HepG2 (cell line): ENCODE data around the gene TENT4B. TPM values are rescaled to one million over a fixed set of nuclear protein-coding genes. Genes with fewer than 3 reads are reported as not detected.
A peak's percentile ranks its signal among the peaks of the same experiment; 100 is the strongest.

Experiments used
- ARNT2 ChIP-seq: sonication (generic); formaldehyde crosslinking; IDR thresholded peaks from 2 replicates; pipeline ENCODE4 v1.8.0; 2022; ENCODE audit warnings: mild to moderate bottlenecking, low read depth, missing genetic modification reagents, moderate library complexity
- CBX5 ChIP-seq: sonication (generic); formaldehyde crosslinking; IDR thresholded peaks from 2 replicates; pipeline ENCODE4 v1.4.0; 2020; ENCODE audit warnings: missing genetic modification reagents, borderline replicate concordance
- ETV5 ChIP-seq: IDR thresholded peaks from 2 replicates; pipeline ENCODE4 v1.6.1; 2018; ENCODE audit warnings: missing biosample characterization, missing genetic modification reagents, inconsistent platforms, borderline replicate concordance
- HOXA3 ChIP-seq: sonication (generic); formaldehyde crosslinking; IDR thresholded peaks from 2 replicates; pipeline ENCODE4 v1.5.0; 2020; ENCODE audit warnings: missing genetic modification reagents
- KLF11 ChIP-seq: IDR thresholded peaks from 2 replicates; pipeline ENCODE4 v1.6.1; 2016; ENCODE audit warnings: missing compliant biosample characterization
- MED1 ChIP-seq: sonication (generic); formaldehyde crosslinking; IDR thresholded peaks from 2 replicates; pipeline ENCODE4 v1.4.0; 2020; ENCODE audit warnings: missing genetic modification reagents
- MIXL1 ChIP-seq: IDR thresholded peaks from 2 replicates; pipeline ENCODE4 v1.6.1; 2016
- ZMYM4 ChIP-seq: sonication (generic); formaldehyde crosslinking; IDR thresholded peaks from 2 replicates; pipeline ENCODE4 v1.8.1; 2023; ENCODE audit warnings: mild to moderate bottlenecking, missing genetic modification reagents
- ZNF12 ChIP-seq: sonication (generic); formaldehyde crosslinking; IDR thresholded peaks from 2 replicates; pipeline ENCODE4 v1.5.0; 2020; ENCODE audit warnings: missing genetic modification reagents
- ZNF468 ChIP-seq: sonication (generic); formaldehyde crosslinking; IDR thresholded peaks from 2 replicates; pipeline ENCODE4 v1.8.0; 2022; ENCODE audit warnings: mild to moderate bottlenecking, moderate library complexity, missing genetic modification reagents
- ZNF556 ChIP-seq: sonication (generic); formaldehyde crosslinking; IDR thresholded peaks from 2 replicates; pipeline ENCODE4 v1.4.0; 2020; ENCODE audit warnings: mild to moderate bottlenecking, missing genetic modification reagents, borderline replicate concordance
- ZSCAN21 ChIP-seq: sonication (generic); formaldehyde crosslinking; IDR thresholded peaks from 2 replicates; pipeline ENCODE4 v1.8.0; 2022; ENCODE audit warnings: mild to moderate bottlenecking, missing genetic modification reagents, moderate library complexity, borderline replicate concordance
- ZSCAN29 ChIP-seq: sonication (generic); formaldehyde crosslinking; conservative IDR thresholded peaks from 2 replicates; pipeline ENCODE4 v1.4.0; 2020; ENCODE audit warnings: mild to moderate bottlenecking, missing genetic modification reagents
- ZSCAN9 ChIP-seq: IDR thresholded peaks from 2 replicates; pipeline ENCODE4 v1.6.1; 2016; ENCODE audit warnings: borderline replicate concordance
- polyA plus RNA-seq, 8 experiments: library from polyadenylated mRNA; depleted of rRNA in 3 of 8; stranded (reverse) in 7 of 8; unstranded in 1 of 8; fragments of >200 nt; fragmentation: Illumina TruSeq in 4 of 8; extraction: Trizol in 4 of 8; gene quantifications; 2 replicates each; pipeline versions ENCODE4 v1.2.1 to v1.2.3, GENCODE V29; 2011 to 2016; ENCODE audit warnings: low read depth in 4 of 8, missing spikeins in 1 of 8, mixed read lengths in 1 of 8; ENCODE audit not compliant: insufficient read depth in 1 of 8
- total RNA-seq, 5 experiments: library from RNA; depleted of rRNA; stranded (reverse); fragments of >200 nt; fragmentation: Illumina TruSeq; extraction: Trizol; gene quantifications; 2 replicates each; pipeline ENCODE4 v1.2.3, GENCODE V29; 2016; ENCODE audit warnings: low read depth in 1 of 5
- TF ChIP-seq, protein P1 (sequence below): sonication (generic); formaldehyde crosslinking; IDR thresholded peaks from 2 replicates; pipeline ENCODE4 v1.4.0; 2020; ENCODE audit warnings: missing genetic modification reagents
- TF ChIP-seq, protein P2 (sequence below): sonication (generic); formaldehyde crosslinking; IDR thresholded peaks from 2 replicates; pipeline ENCODE4 v1.8.0; 2022; ENCODE audit warnings: missing genetic modification reagents, mild to moderate bottlenecking, inconsistent platforms, borderline replicate concordance
- TF ChIP-seq, protein P3 (sequence below): sonication (generic); formaldehyde crosslinking; IDR thresholded peaks from 2 replicates; pipeline ENCODE4 v1.4.0; 2020; ENCODE audit warnings: mild to moderate bottlenecking, missing genetic modification reagents, borderline replicate concordance
- TF ChIP-seq, protein P4 (sequence below): sonication (generic); formaldehyde crosslinking; IDR thresholded peaks from 2 replicates; pipeline ENCODE4 v1.4.0; 2020; ENCODE audit warnings: missing genetic modification reagents, mild to moderate bottlenecking, borderline replicate concordance

The TENT4B gene
- total and polyA plus RNA-seq, 2 of the 13 experiments (the other 11 are each of a cell fraction or from before 2014, with no cell fraction given) = 15.0 to 32.8 TPM

DNA sequence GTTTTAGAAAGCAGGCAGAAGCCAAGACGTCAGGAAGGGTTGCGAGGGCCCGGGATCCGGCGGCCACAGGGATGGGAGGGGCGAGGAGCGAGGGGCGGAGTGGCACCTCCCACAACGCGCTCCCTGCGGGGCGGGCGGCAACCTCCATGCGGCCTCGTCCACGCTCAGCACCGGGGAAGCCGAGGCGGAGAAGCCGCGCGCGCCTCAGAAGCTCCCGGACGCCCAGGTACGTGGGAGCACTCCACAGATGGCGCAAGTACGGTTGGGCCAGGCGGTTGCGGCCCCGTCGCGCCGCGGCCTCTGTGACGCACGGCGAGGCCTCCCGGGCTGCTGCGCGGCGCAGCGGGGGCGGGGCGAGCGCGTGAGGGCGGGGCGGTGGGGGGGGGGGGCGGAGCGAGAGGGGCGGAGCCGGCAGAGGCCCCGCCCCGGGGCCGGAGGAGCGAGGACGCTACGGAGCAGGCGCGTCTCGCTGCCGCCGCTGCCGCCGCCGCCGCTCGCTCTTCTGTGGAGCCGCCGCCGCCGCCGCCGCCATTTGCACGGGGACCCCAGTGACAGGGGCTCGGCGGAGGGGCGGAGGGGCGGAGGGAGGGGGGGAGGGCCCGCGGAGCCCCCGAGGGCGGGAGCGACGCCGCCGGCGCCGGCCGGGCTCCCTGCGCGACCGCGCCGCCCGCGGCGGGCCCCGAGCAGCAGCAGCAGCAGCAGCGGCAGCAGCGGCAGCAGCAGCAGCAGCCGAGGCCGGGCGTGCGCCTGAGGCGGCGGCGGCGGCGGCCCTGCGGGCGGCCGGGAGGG, at the start of gene TENT4B (continued):
- TF ChIP-seq ZSCAN9 (CRISPR knock-in tag) = peak; percentile 65; the same call in 1 of the 2 replicates
- no peak for TF ChIP-seq ZSCAN29 (CRISPR knock-in tag)
- no peak for TF ChIP-seq ZNF12 (CRISPR knock-in tag)
- TF ChIP-seq ETV5 (CRISPR knock-in tag) = peak; percentile 49
- TF ChIP-seq KLF11 (CRISPR knock-in tag) = no peak
- TF ChIP-seq ZSCAN21 = peak; percentile 98
- peak; percentile 85 for TF ChIP-seq HOXA3 (CRISPR knock-in tag)
- TF ChIP-seq, protein P1, sequence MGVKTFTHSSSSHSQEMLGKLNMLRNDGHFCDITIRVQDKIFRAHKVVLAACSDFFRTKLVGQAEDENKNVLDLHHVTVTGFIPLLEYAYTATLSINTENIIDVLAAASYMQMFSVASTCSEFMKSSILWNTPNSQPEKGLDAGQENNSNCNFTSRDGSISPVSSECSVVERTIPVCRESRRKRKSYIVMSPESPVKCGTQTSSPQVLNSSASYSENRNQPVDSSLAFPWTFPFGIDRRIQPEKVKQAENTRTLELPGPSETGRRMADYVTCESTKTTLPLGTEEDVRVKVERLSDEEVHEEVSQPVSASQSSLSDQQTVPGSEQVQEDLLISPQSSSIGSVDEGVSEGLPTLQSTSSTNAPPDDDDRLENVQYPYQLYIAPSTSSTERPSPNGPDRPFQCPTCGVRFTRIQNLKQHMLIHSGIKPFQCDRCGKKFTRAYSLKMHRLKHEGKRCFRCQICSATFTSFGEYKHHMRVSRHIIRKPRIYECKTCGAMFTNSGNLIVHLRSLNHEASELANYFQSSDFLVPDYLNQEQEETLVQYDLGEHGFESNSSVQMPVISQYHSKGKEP (CRISPR knock-in tag) = peak; percentile 43; the same call in 1 of the 2 replicates
- peak; percentile 70; the same call in 1 of the 2 replicates for TF ChIP-seq ZNF556 (CRISPR knock-in tag)
- TF ChIP-seq, protein P2, sequence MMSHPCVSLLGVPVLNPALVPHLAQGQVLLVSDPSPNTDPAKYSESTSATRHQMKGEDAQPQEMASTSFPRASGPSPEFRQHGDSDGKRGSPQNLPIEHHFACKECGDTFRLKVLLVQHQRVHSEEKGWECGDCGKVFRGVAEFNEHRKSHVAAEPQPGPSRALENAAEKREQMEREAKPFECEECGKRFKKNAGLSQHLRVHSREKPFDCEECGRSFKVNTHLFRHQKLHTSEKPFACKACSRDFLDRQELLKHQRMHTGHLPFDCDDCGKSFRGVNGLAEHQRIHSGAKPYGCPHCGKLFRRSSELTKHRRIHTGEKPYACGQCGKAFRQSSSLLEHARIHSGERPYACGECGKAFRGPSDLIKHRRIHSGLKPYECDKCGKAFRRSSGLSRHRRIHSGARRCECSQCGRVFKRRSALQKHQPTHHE = peak; percentile 45; the same call in 1 of the 2 replicates
- TF ChIP-seq ZMYM4 (CRISPR knock-in tag) = peak; percentile 71
- TF ChIP-seq ZNF468 (CRISPR knock-in tag) = no peak
- TF ChIP-seq, protein P3, sequence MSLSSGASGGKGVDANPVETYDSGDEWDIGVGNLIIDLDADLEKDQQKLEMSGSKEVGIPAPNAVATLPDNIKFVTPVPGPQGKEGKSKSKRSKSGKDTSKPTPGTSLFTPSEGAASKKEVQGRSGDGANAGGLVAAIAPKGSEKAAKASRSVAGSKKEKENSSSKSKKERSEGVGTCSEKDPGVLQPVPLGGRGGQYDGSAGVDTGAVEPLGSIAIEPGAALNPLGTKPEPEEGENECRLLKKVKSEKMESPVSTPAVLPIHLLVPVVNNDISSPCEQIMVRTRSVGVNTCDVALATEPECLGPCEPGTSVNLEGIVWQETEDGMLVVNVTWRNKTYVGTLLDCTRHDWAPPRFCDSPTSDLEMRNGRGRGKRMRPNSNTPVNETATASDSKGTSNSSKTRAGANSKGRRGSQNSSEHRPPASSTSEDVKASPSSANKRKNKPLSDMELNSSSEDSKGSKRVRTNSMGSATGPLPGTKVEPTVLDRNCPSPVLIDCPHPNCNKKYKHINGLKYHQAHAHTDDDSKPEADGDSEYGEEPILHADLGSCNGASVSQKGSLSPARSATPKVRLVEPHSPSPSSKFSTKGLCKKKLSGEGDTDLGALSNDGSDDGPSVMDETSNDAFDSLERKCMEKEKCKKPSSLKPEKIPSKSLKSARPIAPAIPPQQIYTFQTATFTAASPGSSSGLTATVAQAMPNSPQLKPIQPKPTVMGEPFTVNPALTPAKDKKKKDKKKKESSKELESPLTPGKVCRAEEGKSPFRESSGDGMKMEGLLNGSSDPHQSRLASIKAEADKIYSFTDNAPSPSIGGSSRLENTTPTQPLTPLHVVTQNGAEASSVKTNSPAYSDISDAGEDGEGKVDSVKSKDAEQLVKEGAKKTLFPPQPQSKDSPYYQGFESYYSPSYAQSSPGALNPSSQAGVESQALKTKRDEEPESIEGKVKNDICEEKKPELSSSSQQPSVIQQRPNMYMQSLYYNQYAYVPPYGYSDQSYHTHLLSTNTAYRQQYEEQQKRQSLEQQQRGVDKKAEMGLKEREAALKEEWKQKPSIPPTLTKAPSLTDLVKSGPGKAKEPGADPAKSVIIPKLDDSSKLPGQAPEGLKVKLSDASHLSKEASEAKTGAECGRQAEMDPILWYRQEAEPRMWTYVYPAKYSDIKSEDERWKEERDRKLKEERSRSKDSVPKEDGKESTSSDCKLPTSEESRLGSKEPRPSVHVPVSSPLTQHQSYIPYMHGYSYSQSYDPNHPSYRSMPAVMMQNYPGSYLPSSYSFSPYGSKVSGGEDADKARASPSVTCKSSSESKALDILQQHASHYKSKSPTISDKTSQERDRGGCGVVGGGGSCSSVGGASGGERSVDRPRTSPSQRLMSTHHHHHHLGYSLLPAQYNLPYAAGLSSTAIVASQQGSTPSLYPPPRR (CRISPR knock-in tag) = peak; percentile 58; the same call in 1 of the 2 replicates
- peak; percentile 51 for TF ChIP-seq CBX5 (CRISPR knock-in tag)
- TF ChIP-seq MED1 (CRISPR knock-in tag) = peak; percentile 32; the same call in 1 of the 2 replicates
- 0 out of 2 replicates have a peak, but pooled peaks have one; percentile 52 for TF ChIP-seq MIXL1 (CRISPR knock-in tag)
- TF ChIP-seq, protein P4, sequence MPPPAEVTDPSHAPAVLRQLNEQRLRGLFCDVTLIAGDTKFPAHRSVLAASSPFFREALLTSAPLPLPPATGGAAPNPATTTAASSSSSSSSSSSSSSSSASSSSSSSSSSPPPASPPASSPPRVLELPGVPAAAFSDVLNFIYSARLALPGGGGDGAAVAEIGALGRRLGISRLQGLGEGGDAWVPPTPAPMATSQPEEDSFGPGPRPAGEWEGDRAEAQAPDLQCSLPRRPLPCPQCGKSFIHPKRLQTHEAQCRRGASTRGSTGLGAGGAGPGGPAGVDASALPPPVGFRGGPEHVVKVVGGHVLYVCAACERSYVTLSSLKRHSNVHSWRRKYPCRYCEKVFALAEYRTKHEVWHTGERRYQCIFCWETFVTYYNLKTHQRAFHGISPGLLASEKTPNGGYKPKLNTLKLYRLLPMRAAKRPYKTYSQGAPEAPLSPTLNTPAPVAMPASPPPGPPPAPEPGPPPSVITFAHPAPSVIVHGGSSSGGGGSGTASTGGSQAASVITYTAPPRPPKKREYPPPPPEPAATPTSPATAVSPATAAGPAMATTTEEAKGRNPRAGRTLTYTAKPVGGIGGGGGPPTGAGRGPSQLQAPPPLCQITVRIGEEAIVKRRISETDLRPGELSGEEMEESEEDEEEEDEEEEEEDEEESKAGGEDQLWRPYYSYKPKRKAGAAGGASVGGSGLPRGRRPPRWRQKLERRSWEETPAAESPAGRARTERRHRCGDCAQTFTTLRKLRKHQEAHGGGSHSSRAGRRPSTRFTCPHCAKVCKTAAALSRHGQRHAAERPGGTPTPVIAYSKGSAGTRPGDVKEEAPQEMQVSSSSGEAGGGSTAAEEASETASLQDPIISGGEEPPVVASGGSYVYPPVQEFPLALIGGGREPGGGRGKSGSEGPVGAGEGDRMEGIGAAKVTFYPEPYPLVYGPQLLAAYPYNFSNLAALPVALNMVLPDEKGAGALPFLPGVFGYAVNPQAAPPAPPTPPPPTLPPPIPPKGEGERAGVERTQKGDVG (CRISPR knock-in tag) = peak; percentile 72; the same call in 1 of the 2 replicates
- peak; percentile 96 for TF ChIP-seq ARNT2 (CRISPR knock-in tag)
